Breast epithelium (tissue), 3 donors: ENCODE results near the gene SCAI.
"Not testable (repeated sequence)": the region's sequence is repeated elsewhere in the genome, so short reads cannot be mapped to it uniquely, and the experiment has no call there.

Experiments used
- CTCF ChIP-seq, 3 donors: fragments of 450-650 bp; IDR thresholded peaks; one replicate each; pipeline ENCODE4 v1.5.1; 2016 to 2017; ENCODE audit warnings: antibody characterized with exemption in 3 of 3, mild to moderate bottlenecking in 3 of 3, moderate library complexity in 3 of 3
- POLR2A ChIP-seq: fragments of 450-650 bp; IDR thresholded peaks from one replicate; pipeline ENCODE4 v1.6.1; 2016; ENCODE audit warnings: antibody characterized with exemption, mild to moderate bottlenecking, moderate library complexity
- POLR2AphosphoS5 ChIP-seq, 3 donors: sonication (generic); formaldehyde crosslinking; IDR thresholded peaks; one replicate each; pipeline ENCODE4 v1.6.1; 2017; ENCODE audit warnings: antibody characterized with exemption in 3 of 3

GRCh38 chr9:125080797-125081196 lies 62.5 kb downstream of the SCAI start:
- TF ChIP-seq POLR2A; CTCF (IDR thresholded peaks at IDR 0.05); POLR2AphosphoS5 (IDR thresholded peaks at IDR 0.05): not testable (repeated sequence)
